HCT116 (cell line): ENCODE measurements around the gene TDP1.

Experiments
- CTCF ChIP-seq, 3 experiments: fragments of 200-600 bp in 1 of 3; sonication (generic) in 1 of 3; IDR thresholded peaks in 2 of 3; conservative IDR thresholded peaks in 1 of 3; 2 replicates each; pipeline ENCODE4 v1.5.1; 2012 to 2017; ENCODE audit warnings: low read depth in 2 of 3, low read length in 2 of 3, antibody characterized with exemption in 1 of 3, borderline replicate concordance in 1 of 3, control low read depth in 1 of 3, mild to moderate bottlenecking in 1 of 3, mixed read lengths in 1 of 3, mixed run types in 1 of 3, moderate library complexity in 1 of 3; ENCODE audit not compliant: insufficient read depth in 1 of 3
- EZH2phosphoT487 ChIP-seq: fragments of 200-600 bp; IDR thresholded peaks from 2 replicates; pipeline ENCODE4 v1.6.1; 2018; ENCODE audit warnings: antibody characterized with exemption, borderline replicate concordance
- POLR2A ChIP-seq: IDR thresholded peaks from 2 replicates; pipeline ENCODE4 v1.7.0; 2011; ENCODE audit warnings: borderline replicate concordance; ENCODE audit not compliant: insufficient read depth, insufficient read length; ENCODE audit errors: extremely low read depth
- RAD21 ChIP-seq: IDR thresholded peaks from 2 replicates; pipeline ENCODE4 v1.6.1; 2012; ENCODE audit warnings: low read depth, mild to moderate bottlenecking
- REST ChIP-seq: IDR thresholded peaks from 2 replicates; pipeline ENCODE4 v1.6.1; 2012; ENCODE audit warnings: low read depth
- SP1 ChIP-seq: IDR thresholded peaks from 2 replicates; pipeline ENCODE4 v1.6.1; 2012; ENCODE audit warnings: low read depth
- ZNF274 ChIP-seq: fragments of 200-500 bp; sonication (Bioruptor generic); IDR thresholded peaks from 2 replicates; pipeline ENCODE4 v1.6.1; 2014; ENCODE audit warnings: mild to moderate bottlenecking, low read depth, low read length, inconsistent platforms

GRCh38 chr14:90024910-90025309 lies 69.2 kb downstream of the TDP1 start:
- TF ChIP-seq SP1: no peak
- TF ChIP-seq EZH2phosphoT487: no peak
- TF ChIP-seq CTCF (IDR thresholded peaks at IDR 0.05 in 2 of 3, conservative IDR thresholded peaks at IDR 0.05 in 1 of 3; ENCODE audit: borderline replicate concordance in 1 of 3, insufficient read depth in 1 of 3, low read depth in 2 of 3, low read length in 2 of 3): no peak
- no peak for TF ChIP-seq RAD21
- no peak for TF ChIP-seq POLR2A
- TF ChIP-seq REST: no peak
- TF ChIP-seq ZNF274: no peak
